Heart right ventricle (tissue), 16 donors: ENCODE data around the gene SMOC1. TPM values are rescaled to one million over a fixed set of nuclear protein-coding genes. Genes with fewer than 3 reads are reported as not detected.

Source experiments
- ATAC-seq, 8 donors: fragments of 200-7000 bp; cut with Tn5 transposase; one replicate each; pipeline ENCODE4 v1.9.1; 2020; ENCODE audit warnings: mild to moderate bottlenecking in 8 of 8, moderate library complexity in 8 of 8, moderate number of reproducible peaks in 1 of 8
- DNase-seq, 2 donors: peaks; one replicate each; pipeline ENCODE4 v3.0.0-alpha.2; 2020
- H3K27ac ChIP-seq, 10 donors: fragments of 200-600 bp; sonication (generic) in 2 of 10; one replicate each; pipeline versions ENCODE4 v1.5.0 to v1.8.0; 2020 to 2022; ENCODE audit warnings: mild to moderate bottlenecking in 3 of 10
- H3K27me3 ChIP-seq, 7 donors: fragments of 200-600 bp; one replicate each; pipeline ENCODE4 v1.8.0; 2021 to 2022; ENCODE audit warnings: mild to moderate bottlenecking in 2 of 7
- H3K36me3 ChIP-seq, 9 donors: fragments of 200-600 bp; sonication (generic) in 1 of 9; one replicate each; pipeline versions ENCODE4 v1.5.0 to v1.8.0; 2020 to 2022; ENCODE audit warnings: mild to moderate bottlenecking in 2 of 9
- H3K4me1 ChIP-seq, 9 donors: fragments of 200-600 bp; sonication (generic) in 1 of 9; one replicate each; pipeline versions ENCODE4 v1.5.0 to v1.8.0; 2020 to 2022; ENCODE audit warnings: mild to moderate bottlenecking in 4 of 9
- H3K4me3 ChIP-seq, 10 donors: fragments of 200-600 bp; sonication (generic) in 2 of 10; one replicate each; pipeline versions ENCODE4 v1.5.0 to v1.8.0; 2020 to 2022; ENCODE audit warnings: mild to moderate bottlenecking in 7 of 10, moderate library complexity in 2 of 10
- H3K9me3 ChIP-seq, 11 donors: fragments of 200-600 bp in 10 of 11; sonication (generic) in 2 of 11; one replicate each; pipeline versions ENCODE4 v1.5.0 to v1.8.0; 2013 to 2022; ENCODE audit warnings: mild to moderate bottlenecking in 2 of 11, control low read depth in 1 of 11, moderate library complexity in 1 of 11
- CTCF ChIP-seq, 9 donors: fragments of 200-600 bp; sonication (generic) in 2 of 9; IDR thresholded peaks; one replicate each; pipeline versions ENCODE4 v1.5.0 to v1.8.0; 2021 to 2022; ENCODE audit warnings: antibody characterized with exemption in 9 of 9, mild to moderate bottlenecking in 5 of 9, moderate library complexity in 1 of 9
- WGBS, 2 donors: extraction: QIAGEN DNeasy Blood & Tissue Kit; methylation state at CpG; one replicate each; pipeline ENCODE4 v1.1.7; 2013; ENCODE audit warnings: inconsistent platforms in 1 of 2; 5-methylcytosine and 5-hydroxymethylcytosine counted together
- intact Hi-C, 10 donors: fragments of 100-400 bp; cut with DNase I; formaldehyde crosslinking; loops; one replicate each; pipeline versions ENCODE4 v1.11.1 to v1.14.2; 2022
- polyA plus RNA-seq, 2 donors: library from polyadenylated mRNA; stranded (reverse); fragments of 200-250 nt; gene quantifications; one replicate each; pipeline ENCODE4 v1.2.3, GENCODE V29; 2013
- total RNA-seq, 10 donors: library from RNA; stranded (reverse); fragmentation: NEBNext Ultra II Directional in 3 of 10; extraction: Animal tissue kit (Norgen Biotek cat#: 25700) in 3 of 10; gene quantifications; one replicate each; pipeline versions ENCODE4 v1.2.1 to v1.2.4, GENCODE V29; 2021 to 2023
- donor health status: Arrhythmogenic right ventricular cardiomyopathy.
- donor health status: ischemic (EF 13 %, LVEDD 7.1; RV severe dilation, severe dysfunction).
- donor health status: healthy with polysubstance abuse.
- donor health status: DM: no; HTN: yes; CAD: no.
- donor health status: DM: no; HTN: no; CAD: no.
- donor health status: ischemic (EF 25% LVEDD 6.9; RV normal size, moderate dysfunction).
- donor health status: ischemic (EF 25% LVEDD 5.7; RV mildly dilated, moderate dysfunction).
- donor health status: healthy.
- donor health status: DM: yes; HTN: yes; CAD: no.
- donor health status: Ischemic cardiomyopathy.
- donor health status: ischemic (EF 35%, LVEDD 5.7; RV mildly dilated, moderate dysfunction).
- donor health status: nonischemic (EF 11% LVEDD 7.7; RV severe dilation, severe dysfunction).
- donor health status: DM: yes; HTN: yes; CAD: no.
- donor health status: PGD.
- donor health status: ischemic (EF 29% LVEDD 5.4; RV normal size, mild dysfunction).
- donor health status: nonischemic (EF 23%, LVEDD 6.1; RV moderate dilation, normal function).

SMOC1 gene
- total and polyA plus RNA-seq, 12 donors: 0.15 to 6.8 (median 1.3) TPM

- no peak for TF ChIP-seq CTCF (IDR thresholded peaks at IDR 0.05)
- Histone ChIP-seq H3K4me1 (no peaks in the 10 kb centered on the region), H3K27ac (no peak overlapping the region), H3K36me3 (no peaks in the 10 kb centered on the region), H3K9me3 (no peaks in the 10 kb centered on the region), H3K4me3 (no peak overlapping the region), H3K27me3 (peaks cover 0 to 13% (median 11%) of the 10 kb centered on the region in 7 donors)
- intact Hi-C loops: loop anchor here in 6 of 10 donors (2.0 to 10.0 kb wide), 5 partner anchors 152 to 485 kb away; partner anchors contain the start of gene SMOC1 (in 1 of the 6)
- DNase-seq (no peak), ATAC-seq (no peak)
- 65 to 68% methylated on average over 6 of the region's 6 CpGs for WGBS, 2 donors
These were observed 150.3 kb downstream of the SMOC1 start for GRCh38 chr14:70029296-70030132.

DNA sequence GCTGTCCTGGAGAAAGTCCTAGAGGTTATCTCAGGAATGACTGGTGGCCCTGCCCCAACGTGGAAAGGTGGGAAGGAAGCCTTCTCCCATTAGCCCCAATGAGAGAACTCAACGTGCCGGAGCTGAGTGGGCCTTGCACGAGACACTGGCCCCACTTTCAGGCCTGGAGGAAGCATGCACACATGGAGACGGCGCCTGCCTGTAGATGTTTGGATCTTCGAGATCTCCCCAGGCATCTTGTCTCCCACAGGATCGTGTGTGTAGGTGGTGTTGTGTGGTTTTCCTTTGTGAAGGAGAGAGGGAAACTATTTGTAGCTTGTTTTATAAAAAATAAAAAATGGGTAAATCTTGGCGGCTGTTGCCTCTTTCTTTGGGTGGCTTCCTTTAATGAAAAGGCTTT lies 152.8 kb downstream of the SMOC1 start:
- no peaks in the 10 kb centered on the region for H3K9me3 ChIP-seq
- no peak overlapping the region for H3K4me3 ChIP-seq
- DNase-seq (no peak), ATAC-seq (no peak)
- H3K27me3 ChIP-seq: peaks cover 0 to 21% (median 11%) of the 10 kb centered on the region in 7 donors
- H3K27ac ChIP-seq: no peak overlapping the region
- no peak for TF ChIP-seq CTCF (IDR thresholded peaks at IDR 0.05)
- no peaks in the 10 kb centered on the region for H3K4me1 ChIP-seq
- WGBS, 2 donors: 75 to 77% methylated on average over 9 of the region's 9 CpGs
- no peaks in the 10 kb centered on the region for H3K36me3 ChIP-seq
- intact Hi-C loops: no loop called here

DNA sequence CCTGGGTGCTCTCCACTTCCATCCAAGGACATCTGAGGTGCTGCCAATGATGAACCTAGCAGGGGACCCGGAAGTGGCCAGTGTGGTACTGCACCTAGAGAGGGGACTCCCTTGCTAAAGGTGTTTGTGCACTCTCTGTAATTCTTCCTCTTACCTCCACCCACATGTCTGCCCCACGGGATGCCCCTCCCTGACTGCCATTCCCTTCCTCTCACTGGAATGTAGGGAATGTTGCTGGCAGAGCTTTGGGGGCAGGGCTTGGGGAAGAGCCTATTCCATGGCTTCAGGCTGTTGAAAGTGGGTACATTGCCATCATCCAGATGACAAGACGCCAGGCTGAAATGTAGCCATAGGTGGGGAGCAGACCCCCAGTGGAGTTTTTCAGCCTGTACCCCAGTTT lies 153.2 kb downstream of the SMOC1 start:
- intact Hi-C loops: no loop called here
- Histone ChIP-seq H3K27me3 (peaks cover 0 to 25% (median 13%) of the 10 kb centered on the region in 7 donors), H3K27ac (no peak overlapping the region), H3K36me3 (no peaks in the 10 kb centered on the region), H3K4me1 (no peaks in the 10 kb centered on the region), H3K9me3 (peaks cover 0 to under 1% (median 0%) of the 10 kb centered on the region in 11 donors), H3K4me3 (no peak overlapping the region)
- no peak for ATAC-seq
- 50 to 58% methylated on average over 3 of the region's 3 CpGs for WGBS, 2 donors
- no peak for DNase-seq
- TF ChIP-seq CTCF (IDR thresholded peaks at IDR 0.05): no peak

DNA sequence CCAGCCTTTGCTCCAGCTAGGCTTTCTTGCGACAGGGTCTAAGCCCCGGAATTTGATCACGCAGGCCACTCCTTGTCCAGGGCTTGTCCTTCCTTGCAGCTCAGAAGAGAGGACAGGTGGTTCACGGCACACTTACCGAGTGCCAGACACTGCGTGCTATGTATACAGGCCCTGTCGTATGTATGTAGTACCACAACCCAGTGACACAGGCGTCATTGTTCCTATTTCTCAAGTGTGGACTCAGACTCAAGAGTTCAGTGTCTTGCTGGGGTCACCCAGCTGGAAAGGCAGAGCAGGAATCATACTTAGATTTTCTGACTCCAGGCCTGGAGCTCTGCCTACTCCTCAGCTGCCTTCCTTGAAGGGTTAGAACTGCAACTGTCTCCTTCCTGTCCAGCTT lies 153.9 kb downstream of the SMOC1 start:
- intact Hi-C loops: no loop called here
- Histone ChIP-seq H3K27ac (no peak overlapping the region), H3K4me3 (no peak overlapping the region), H3K27me3 (peaks cover 0 to 29% (median 15%) of the 10 kb centered on the region in 7 donors), H3K36me3 (no peaks in the 10 kb centered on the region), H3K9me3 (peaks cover 0 to 2% (median 0%) of the 10 kb centered on the region in 11 donors), H3K4me1 (no peaks in the 10 kb centered on the region)
- TF ChIP-seq CTCF (IDR thresholded peaks at IDR 0.05): no peak
- ATAC-seq: no peak
- 72 to 82% methylated on average over 8 of the region's 8 CpGs for WGBS, 2 donors
- DNase-seq: no peak
